ENCODE data around the gene AR. TPM values are rescaled to one million over a fixed set of nuclear protein-coding genes. Genes with fewer than 3 reads are reported as not detected.
A peak's percentile ranks its signal among the peaks of the same experiment; 100 is the strongest.

The AR gene
- total and polyA plus RNA-seq, 2 of the 4 experiments (the other 2 are of a cell fraction), result 1.5 to 4.7 TPM

DNA sequence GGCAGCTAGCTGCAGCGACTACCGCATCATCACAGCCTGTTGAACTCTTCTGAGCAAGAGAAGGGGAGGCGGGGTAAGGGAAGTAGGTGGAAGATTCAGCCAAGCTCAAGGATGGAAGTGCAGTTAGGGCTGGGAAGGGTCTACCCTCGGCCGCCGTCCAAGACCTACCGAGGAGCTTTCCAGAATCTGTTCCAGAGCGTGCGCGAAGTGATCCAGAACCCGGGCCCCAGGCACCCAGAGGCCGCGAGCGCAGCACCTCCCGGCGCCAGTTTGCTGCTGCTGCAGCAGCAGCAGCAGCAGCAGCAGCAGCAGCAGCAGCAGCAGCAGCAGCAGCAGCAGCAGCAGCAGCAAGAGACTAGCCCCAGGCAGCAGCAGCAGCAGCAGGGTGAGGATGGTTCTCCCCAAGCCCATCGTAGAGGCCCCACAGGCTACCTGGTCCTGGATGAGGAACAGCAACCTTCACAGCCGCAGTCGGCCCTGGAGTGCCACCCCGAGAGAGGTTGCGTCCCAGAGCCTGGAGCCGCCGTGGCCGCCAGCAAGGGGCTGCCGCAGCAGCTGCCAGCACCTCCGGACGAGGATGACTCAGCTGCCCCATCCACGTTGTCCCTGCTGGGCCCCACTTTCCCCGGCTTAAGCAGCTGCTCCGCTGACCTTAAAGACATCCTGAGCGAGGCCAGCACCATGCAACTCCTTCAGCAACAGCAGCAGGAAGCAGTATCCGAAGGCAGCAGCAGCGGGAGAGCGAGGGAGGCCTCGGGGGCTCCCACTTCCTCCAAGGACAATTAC is 1.4 kb downstream of the AR start:
- peak overlapping the region; percentile 45 for H2AFZ ChIP-seq (replicated peaks; ENCODE audit: low read length, poor library complexity)
- no peak overlapping the region for H3K4ac ChIP-seq (ENCODE audit: low read depth, low read length)
- dilution Hi-C loops (cut with HindIII; ENCODE audit: low sequenced_read_pairs, unreplicated experiment), result no loop called here
- H3K27ac ChIP-seq (ENCODE audit: insufficient read depth, low read length), result no peak overlapping the region
- peak; percentile 35 for ATAC-seq (ENCODE audit: low read depth)
- H3K4me1 ChIP-seq (ENCODE audit: control insufficient read depth, insufficient read depth, low read length), result no peaks in the 10 kb centered on the region
- no peak overlapping the region for H2BK120ac ChIP-seq (ENCODE audit: low read depth, low read length)
- H3K36me3 ChIP-seq (ENCODE audit: control insufficient read depth, insufficient read depth, low read length), result no peaks in the 10 kb centered on the region
- no peaks in the 10 kb centered on the region for H4K20me1 ChIP-seq (ENCODE audit: insufficient read depth, low read length)
- no peak overlapping the region for H2BK20ac ChIP-seq (ENCODE audit: low read depth, low read length)
- H4K5ac ChIP-seq (ENCODE audit: low read depth, low read length), result no peak overlapping the region
- WGBS, 2 experiments (ENCODE audit: extremely low coverage in 2 of 2, insufficient read length in 1 of 2), result 24% methylated on average over 9 of the region's 35 CpGs; no CpG with 5 or more reads in 1 of the 2 experiments
- H2AK5ac ChIP-seq (ENCODE audit: low read depth, low read length), result no peak overlapping the region
- BruUV-seq (replicated peaks), result no TSS peak
- peaks cover 16% of the 10 kb centered on the region for H3K27me3 ChIP-seq (ENCODE audit: control insufficient read depth, insufficient read depth, low read length)
- peaks cover 2% of the 10 kb centered on the region; the same call in 1 of the 2 replicates for H3K9me3 ChIP-seq (ENCODE audit: control insufficient read depth, insufficient read depth, low read length)
- no peak overlapping the region for H3K18ac ChIP-seq (ENCODE audit: low read depth, low read length)
- no peak overlapping the region for H4K8ac ChIP-seq (ENCODE audit: low read depth in 2 of 2, low read length in 2 of 2)
- H4K91ac ChIP-seq (ENCODE audit: insufficient read depth, low read depth, low read length), result no peak overlapping the region
- no peaks in the 10 kb centered on the region for H3K79me1 ChIP-seq (ENCODE audit: low read depth in 1 of 2, low read length in 2 of 2)
- H3K56ac ChIP-seq (ENCODE audit: extremely low read depth, insufficient read depth, low read length), result no peak overlapping the region
- in situ Hi-C loops (cut with MboI; ENCODE audit: low sequenced_read_pairs), result no loop called here
- H3K14ac ChIP-seq (replicated peaks; ENCODE audit: low read depth, low read length), result no peak overlapping the region
- intact Hi-C loops (cut with micrococcal nuclease), result no loop called here
- no peak overlapping the region for H2BK15ac ChIP-seq (ENCODE audit: low read depth, low read length)
- H3K4me3 ChIP-seq (ENCODE audit: insufficient read depth, low read depth, low read length), result peak overlapping the region; percentile 48
- H3K9ac ChIP-seq (ENCODE audit: low read depth, low read length), result no peak overlapping the region
- H3K23ac ChIP-seq (ENCODE audit: low read depth, low read length), result no peak overlapping the region
- H3K9me1 ChIP-seq (ENCODE audit: insufficient read depth, low read length), result no peaks in the 10 kb centered on the region
- peak overlapping the region; percentile 37 for H2BK5ac ChIP-seq (ENCODE audit: low read depth, low read length, poor library complexity, severe bottlenecking)
- DNase-seq, result peak; percentile 22
- ChIA-PET CTCF (interaction anchor here (0.5 kb wide), 1 partner anchor 321 kb away, joined by 5 read pairs; no protein-coding TSS in a partner anchor), POLR2A (ENCODE audit: unreplicated experiment) (no interaction called here)
- no peak overlapping the region for H2AK9ac ChIP-seq (replicated peaks; ENCODE audit: low read depth, low read length, poor library complexity)
- H3K4me2 ChIP-seq (ENCODE audit: low read depth, low read length), result peak overlapping the region; percentile 40
- TF ChIP-seq CHD1 (IDR thresholded peaks at IDR 0.05; ENCODE audit: low read depth, low read length), result no peak
- no peak for TF ChIP-seq FOS (IDR thresholded peaks at IDR 0.05; ENCODE audit: low read depth, low read length)
- TF ChIP-seq, protein P1, sequence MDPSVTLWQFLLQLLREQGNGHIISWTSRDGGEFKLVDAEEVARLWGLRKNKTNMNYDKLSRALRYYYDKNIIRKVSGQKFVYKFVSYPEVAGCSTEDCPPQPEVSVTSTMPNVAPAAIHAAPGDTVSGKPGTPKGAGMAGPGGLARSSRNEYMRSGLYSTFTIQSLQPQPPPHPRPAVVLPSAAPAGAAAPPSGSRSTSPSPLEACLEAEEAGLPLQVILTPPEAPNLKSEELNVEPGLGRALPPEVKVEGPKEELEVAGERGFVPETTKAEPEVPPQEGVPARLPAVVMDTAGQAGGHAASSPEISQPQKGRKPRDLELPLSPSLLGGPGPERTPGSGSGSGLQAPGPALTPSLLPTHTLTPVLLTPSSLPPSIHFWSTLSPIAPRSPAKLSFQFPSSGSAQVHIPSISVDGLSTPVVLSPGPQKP (IDR thresholded peaks at IDR 0.05; ENCODE audit: borderline replicate concordance, low read depth, low read length), result no peak
- TF ChIP-seq POLR2A (IDR thresholded peaks at IDR 0.05; ENCODE audit: low read depth, low read length), result no peak
- TF ChIP-seq RCOR1 (IDR thresholded peaks at IDR 0.05; ENCODE audit: insufficient replicate concordance, low read length), result no peak
- no peak for TF ChIP-seq NFE2L2 (IDR thresholded peaks at IDR 0.05; ENCODE audit: low read depth, low read length)
- TF ChIP-seq RAD21 (IDR thresholded peaks at IDR 0.05; ENCODE audit: low read length), result no peak
- TF ChIP-seq MXI1 (IDR thresholded peaks at IDR 0.05; ENCODE audit: borderline replicate concordance, low read depth, low read length), result no peak
- no peak for TF ChIP-seq CEBPB (IDR thresholded peaks at IDR 0.05; ENCODE audit: low read depth, low read length)
- no peak for TF ChIP-seq RFX5 (IDR thresholded peaks at IDR 0.05; ENCODE audit: low read depth, low read length)
- TF ChIP-seq MAZ (IDR thresholded peaks at IDR 0.05; ENCODE audit: borderline replicate concordance, low read depth, low read length), result no peak
- no peak for TF ChIP-seq BHLHE40 (IDR thresholded peaks at IDR 0.05; ENCODE audit: low read depth, low read length)
- no peak for TF ChIP-seq SMC3 (IDR thresholded peaks at IDR 0.05; ENCODE audit: low read depth, low read length)
- TF ChIP-seq USF2 (IDR thresholded peaks at IDR 0.05; ENCODE audit: low read depth, low read length), result no peak
- TF ChIP-seq, protein P2, sequence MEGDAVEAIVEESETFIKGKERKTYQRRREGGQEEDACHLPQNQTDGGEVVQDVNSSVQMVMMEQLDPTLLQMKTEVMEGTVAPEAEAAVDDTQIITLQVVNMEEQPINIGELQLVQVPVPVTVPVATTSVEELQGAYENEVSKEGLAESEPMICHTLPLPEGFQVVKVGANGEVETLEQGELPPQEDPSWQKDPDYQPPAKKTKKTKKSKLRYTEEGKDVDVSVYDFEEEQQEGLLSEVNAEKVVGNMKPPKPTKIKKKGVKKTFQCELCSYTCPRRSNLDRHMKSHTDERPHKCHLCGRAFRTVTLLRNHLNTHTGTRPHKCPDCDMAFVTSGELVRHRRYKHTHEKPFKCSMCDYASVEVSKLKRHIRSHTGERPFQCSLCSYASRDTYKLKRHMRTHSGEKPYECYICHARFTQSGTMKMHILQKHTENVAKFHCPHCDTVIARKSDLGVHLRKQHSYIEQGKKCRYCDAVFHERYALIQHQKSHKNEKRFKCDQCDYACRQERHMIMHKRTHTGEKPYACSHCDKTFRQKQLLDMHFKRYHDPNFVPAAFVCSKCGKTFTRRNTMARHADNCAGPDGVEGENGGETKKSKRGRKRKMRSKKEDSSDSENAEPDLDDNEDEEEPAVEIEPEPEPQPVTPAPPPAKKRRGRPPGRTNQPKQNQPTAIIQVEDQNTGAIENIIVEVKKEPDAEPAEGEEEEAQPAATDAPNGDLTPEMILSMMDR (conservative IDR thresholded peaks at IDR 0.05; ENCODE audit: low read depth, low read length), result no peak

Measured in IMR-90 (cell line).